Cerebellar nuclear complex (tissue), 1 donor: Measurements from ENCODE around the gene GPBP1.
"Not testable (repeated sequence)": the region's sequence is repeated elsewhere in the genome, so short reads cannot be mapped to it uniquely, and the experiment has no call there.

Experiments used
- DNase-seq, 2 experiments: peaks; one replicate each; lab custom pipeline; 2025; lab: John Stamatoyannopoulos, UW

Gene GPBP1, protein sequence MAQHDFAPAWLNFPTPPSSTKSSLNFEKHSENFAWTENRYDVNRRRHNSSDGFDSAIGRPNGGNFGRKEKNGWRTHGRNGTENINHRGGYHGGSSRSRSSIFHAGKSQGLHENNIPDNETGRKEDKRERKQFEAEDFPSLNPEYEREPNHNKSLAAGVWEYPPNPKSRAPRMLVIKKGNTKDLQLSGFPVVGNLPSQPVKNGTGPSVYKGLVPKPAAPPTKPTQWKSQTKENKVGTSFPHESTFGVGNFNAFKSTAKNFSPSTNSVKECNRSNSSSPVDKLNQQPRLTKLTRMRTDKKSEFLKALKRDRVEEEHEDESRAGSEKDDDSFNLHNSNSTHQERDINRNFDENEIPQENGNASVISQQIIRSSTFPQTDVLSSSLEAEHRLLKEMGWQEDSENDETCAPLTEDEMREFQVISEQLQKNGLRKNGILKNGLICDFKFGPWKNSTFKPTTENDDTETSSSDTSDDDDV

DNA sequence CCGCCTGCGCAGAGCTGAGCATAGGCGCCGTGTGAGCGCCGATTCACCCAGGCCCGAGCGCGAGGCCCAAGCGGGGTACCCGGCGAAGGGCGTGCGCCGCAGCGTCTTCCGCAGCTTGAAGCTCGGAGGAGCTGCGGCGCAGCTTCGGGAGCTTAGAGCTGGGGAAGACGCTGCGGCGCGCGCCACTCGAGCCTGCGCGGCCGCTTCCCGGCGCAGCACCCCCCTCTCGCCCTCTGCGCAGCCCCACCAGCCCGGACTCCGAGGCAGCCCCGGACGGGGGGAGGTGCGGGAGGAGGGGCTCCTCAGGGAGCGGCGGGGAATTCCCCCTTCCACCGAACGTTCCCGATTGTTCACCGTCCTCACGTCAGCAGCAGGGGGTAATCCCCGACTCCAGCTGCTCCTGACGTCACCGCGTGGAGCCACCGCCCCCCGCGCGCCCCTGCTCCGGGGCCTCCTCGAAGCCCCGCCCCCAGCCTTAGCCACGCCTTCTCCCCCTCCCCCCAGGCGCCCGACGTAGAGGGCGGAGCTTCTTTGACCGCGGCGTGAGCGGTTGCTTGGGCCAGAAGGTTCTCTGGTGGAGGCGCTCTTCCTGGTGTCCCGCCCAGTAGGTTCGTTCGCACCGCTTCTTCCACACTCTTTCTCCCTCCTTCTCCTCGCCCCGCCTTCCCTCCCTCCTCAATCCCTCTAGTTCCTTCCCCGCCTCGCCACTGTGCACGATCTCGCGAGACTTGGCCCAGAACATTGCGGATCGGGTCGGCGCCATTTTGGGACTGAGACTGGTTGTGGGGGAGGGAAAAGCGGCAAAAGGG, at the start of gene GPBP1:
Gene GPBP1, plus strand, starts transcription at position 741 of the 809 bp plus-strand sequence. CDS start 40,072 bp downstream, outside the sequence.
- DNase-seq: peak; percentile 84 to 98

DNA sequence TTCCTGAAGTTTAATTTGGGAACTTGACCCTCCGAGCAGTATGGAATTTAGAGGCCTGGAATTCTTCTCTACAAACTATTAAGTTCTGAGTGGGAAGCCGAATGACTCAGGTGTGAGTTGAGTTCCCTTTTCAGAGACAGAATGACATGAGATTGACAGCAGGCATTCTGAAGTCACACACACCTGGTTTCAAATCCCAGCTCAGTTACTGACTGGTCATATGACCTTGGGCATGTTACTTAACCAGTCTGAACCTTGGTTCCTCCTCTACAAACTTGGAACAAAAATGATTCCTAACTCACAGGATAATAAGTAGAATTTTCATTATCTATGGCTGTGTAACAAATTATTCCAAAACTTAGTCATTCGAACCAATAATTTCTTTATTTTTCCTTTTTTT, 45.5 kb upstream of the GPBP1 start:
- DNase-seq: no peak

DNA sequence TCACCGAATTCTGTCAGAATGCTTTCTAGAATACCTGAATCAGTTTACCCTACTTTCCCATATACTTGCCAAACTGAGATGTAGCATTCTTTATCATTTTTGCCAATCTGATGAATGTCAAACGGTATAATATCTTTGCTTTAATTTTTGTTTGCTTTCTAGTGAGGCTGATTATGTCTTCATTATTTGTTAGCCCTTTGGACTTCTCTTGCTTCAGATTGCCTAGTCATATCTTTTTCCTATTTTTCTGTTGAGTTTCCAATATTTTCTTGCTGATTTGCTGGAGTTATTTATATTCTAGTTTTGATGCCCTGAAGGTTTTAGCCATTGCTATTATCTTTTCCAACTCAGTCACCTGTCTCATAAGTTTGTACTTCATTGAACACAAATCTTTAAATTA, 40.3 kb upstream of the GPBP1 start:
- DNase-seq: no peak

DNA sequence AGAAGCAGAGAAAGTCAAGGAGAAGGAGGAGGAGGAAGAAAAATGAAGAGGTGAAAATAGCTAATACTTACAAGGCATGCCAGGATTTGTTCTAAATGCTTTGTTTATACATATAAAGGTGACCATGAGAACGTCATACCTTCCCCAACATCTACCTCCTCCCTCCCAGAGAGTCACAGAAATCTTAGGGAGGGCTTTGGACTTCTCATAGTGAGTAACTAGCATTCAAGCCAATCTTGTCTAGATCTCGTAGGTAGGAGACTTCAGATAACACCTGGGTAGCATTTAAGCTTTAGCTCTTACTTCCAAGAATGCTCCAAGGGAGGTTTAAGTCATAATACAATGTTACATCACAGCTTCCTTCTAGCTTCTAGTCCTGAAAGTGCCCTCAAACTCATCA, 36.5 kb upstream of the GPBP1 start:
- no peak for DNase-seq

DNA sequence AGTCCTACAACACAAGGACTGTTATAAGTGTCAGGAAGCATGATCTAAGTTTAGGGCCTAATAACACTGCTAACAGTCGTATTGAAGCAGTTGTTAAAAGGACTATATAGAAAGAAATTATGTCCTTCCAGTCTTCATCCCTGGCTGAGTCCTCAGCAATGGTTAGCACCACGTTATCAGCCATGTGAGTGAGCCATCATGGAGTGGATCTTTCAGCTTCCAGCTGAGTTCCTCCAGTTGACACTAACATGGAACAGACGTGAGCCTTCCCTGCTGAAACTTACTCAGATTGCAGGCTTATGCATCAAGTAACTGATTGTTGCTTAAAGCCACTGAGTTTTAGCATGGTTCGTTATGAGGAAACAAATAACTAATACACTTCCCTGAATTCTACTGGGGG, 21.5 kb upstream of the GPBP1 start:
- no peak for DNase-seq

DNA sequence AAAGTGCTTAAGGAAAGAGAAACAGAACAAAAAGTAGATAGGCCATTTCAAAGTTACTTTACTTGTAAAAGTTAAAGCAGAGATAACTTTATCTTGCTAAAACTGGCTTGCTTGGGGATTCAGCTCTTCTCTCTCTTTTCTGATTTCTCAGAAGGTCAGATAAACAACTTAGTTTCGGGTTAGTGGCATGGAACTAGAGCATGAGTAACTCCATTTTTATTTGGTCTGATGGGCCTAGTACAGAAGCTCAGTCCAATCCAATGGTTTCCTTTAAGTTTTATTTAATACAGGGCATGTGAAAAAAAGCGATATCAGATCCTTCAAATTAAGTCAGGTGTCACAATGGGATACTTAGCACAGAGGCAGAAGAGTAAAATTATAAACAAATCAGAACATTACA, 18.8 kb upstream of the GPBP1 start:
- DNase-seq: no peak

DNA sequence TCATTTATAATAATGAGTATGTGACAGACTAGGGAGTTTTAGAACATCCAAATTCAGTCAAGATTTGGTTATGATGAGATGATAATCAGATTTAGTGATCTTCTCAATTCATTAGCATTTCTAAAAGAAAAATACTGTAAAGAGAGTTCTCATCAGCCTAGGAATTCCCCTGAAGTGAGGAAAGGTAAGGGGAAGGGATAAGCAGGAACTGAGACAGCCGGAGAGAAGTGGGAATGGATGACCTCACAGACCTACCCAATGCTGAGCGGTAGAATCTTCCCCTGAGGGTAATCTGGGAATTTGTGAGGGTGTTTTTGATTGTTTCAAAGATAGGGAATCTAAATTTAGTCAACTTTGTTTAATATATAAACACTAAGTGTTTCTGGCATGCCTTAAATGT, 16.7 kb upstream of the GPBP1 start:
- DNase-seq: no peak

DNA sequence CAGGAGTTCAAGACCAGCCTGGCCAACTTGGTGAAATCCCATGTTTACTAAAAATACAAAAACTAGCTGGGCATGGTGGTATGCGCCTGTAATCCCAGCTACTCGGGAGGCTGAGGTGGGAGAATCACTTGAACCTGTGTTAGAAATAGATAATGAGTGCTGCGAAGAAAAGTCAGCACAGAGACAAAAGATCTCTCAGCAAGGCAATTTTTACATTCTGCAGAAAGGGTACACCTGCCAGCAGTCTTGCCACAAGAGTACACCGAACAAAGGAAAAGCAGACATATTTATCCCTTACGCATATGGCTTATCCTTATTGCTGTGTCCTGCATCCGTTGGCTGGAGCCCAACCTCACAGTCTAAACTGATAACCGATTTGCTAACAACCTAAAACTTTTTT, 16.2 kb upstream of the GPBP1 start:
- DNase-seq: no peak

DNA sequence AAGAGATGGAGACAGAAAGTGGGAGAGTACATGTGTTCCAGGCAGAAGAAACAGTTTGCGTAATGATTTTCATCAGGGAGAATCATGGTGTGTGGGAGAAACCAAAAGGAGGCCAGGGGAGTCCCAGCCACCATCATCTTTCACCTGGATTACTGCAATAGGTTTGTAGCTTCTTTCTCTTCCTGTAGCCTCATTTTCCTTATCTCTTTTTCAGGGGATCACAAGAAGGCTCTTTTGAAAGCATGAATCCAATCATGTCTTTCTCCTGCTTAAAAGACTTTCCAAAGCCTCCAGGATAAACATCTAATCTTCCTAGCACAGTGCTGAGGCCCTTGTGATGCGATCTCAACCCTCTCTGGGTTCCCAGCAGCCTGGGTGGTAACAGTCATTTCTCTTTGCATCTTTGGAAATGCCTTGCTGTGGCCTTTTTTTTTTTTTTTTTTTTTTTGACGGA, 10.3 kb upstream of the GPBP1 start:
- DNase-seq: no peak

DNA sequence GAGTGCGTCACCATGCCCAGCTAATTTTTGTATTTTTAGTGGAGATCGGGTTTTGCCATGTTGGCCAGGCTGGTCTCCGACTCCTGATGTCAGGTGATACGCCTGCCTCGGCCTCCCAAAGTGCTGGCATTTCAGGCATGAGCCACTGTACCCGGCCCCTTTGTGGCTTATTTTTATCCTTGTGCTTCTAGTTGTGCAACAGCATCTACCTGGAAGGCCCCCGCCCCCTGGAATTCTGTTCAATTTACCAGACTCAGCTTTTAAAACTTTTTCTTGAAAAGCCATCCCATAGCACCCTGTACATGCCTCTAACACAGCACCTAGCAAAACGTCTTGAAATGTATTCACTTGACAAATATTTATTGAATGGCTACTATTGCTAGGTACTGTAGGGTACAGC, 9.7 kb upstream of the GPBP1 start:
- no peak for DNase-seq

DNA sequence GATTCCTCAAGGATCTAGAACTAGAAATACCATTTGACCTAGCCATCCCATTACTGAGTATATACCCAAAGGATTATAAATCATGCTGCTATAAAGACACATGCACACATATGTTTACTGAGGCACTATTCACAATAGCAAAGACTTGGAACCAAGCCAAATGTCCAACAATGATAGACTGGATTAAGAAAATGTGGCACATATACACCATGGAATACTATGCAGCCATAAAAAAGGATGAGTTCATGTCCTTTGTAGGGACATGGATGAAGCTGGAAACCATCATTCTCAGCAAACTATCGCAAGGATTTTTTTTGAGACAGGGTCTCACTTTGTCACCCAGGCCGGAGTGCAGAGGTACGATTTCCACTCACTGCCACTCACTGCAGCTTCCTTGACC, 8.7 kb upstream of the GPBP1 start:
- DNase-seq: not testable (repeated sequence)

DNA sequence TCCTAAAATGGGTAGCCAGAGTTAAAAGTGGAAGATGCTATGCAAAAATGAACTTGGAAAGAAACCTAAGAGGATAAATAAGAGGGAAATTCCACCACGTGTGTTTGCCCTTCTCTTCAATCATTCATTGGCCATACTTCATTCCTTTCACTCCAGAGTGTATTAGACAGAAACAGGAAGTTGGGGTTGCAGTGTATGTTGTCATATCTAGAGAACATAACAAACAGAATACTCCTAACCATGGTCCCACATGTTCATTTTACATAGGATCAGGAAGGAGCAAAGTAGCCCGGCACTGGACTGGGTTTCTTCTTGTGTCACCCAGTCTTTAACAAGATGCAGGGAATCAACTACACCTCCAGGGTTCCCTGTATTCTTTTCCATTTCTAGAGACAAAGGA, 7.6 kb upstream of the GPBP1 start:
- no peak for DNase-seq

DNA sequence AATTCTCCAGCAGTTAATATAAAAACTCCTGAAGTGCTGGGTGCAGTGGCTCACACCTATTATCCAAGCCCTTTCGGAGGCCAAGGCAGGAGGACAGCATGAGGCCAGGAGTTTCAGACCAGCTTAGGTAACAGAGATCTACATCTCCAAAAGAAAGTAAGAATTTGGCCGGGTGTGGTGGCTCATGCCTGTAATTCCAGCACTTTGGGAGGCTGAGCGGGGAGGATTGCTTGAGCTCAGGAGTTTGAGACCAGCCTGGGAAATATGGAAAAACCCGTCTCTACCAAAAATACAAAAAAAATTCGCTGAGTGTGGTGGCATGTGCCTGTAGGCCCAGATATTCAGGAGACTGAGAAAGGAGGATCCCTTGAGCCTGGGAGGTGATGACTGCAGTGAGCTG, 6.7 kb upstream of the GPBP1 start:
- no peak for DNase-seq

DNA sequence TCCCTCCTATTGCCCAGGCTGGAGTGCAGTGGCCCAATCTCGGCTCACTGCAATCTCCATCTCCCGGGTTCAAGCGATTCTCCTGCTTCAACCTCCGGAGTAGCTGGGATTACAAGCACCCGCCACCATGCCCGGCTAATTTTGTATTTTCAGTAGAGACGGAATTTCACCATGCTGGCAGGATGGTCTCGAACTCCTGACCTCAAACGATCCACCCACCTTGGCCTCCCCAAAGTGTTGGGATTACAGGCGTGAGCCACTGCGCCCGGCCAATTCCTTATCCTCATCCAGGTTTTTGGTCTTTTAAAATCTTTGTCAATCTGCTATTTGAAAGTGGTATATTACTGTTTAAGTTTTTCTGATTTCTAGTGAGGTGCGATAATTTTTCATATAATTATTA, 3.7 kb upstream of the GPBP1 start:
- not testable (repeated sequence) for DNase-seq

DNA sequence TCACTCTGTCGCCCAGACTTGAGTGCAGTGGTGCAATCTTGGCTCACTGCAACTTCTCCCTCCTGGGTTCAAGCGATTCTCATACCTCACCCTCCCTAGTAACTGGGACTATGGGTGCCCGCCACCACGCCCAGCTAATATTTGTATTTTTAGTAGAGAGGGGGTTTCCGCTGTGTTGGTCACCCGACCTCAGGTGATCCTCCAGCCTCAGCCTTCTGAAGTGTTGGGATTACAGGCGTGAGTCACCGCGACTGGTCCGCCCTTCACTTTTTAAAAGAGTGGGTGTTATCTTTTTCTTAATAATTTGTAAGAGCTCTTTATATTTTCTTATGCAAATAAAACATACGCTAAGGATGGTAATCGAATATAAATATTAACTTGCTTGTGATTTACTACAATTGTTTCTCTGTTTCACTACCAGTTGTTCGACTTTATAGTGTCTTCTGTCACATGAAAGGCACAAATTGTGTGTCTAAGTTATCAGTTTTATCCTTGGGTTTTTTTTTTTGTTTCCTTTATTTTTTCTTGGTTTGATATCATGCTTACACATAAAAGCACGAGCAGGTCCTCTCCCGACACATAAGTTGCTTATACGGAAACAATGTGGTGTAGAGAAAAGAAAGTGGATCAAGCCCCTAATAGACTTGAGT, 1.9 kb upstream of the GPBP1 start:
- DNase-seq: no peak

DNA sequence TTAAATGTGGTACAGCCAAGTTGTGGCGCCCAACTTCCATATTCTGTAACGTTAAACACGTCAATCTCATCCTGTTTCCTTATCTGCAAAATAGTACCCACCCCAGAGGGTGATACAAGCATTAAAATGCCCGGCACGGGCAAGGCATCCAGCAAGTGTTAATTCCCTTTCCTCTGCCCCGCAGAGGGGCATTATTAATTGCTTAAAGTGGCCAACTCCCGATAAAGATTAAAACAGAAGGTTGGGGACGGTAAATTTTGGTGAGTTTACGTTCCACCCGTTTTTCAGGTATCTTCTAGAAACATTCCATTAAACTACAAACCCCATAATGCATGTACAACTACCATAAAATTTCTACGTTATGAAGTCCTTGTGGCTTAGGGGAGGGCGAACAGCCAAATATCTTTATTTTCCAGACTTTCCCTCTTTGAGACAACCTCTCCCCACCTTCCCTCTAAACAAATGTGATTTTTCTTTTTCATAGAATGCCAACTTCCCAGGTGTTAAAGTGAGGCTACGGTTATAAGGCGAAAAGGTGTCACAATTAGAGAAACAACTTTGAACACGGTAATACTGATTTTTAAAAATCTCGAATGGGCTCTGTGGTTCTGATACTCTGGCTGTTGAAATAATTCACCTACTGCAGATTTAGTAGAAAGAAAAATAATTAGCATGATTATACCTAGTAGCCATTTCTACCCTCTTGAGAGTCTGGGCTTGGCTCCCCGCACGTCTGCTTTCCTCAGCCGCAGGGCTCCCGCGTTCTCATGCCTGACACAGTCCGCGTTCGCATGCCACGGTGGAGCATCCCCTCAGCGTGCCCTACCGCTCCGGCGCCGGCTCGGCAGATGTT, 1.2 kb upstream of the GPBP1 start:
- no peak for DNase-seq

DNA sequence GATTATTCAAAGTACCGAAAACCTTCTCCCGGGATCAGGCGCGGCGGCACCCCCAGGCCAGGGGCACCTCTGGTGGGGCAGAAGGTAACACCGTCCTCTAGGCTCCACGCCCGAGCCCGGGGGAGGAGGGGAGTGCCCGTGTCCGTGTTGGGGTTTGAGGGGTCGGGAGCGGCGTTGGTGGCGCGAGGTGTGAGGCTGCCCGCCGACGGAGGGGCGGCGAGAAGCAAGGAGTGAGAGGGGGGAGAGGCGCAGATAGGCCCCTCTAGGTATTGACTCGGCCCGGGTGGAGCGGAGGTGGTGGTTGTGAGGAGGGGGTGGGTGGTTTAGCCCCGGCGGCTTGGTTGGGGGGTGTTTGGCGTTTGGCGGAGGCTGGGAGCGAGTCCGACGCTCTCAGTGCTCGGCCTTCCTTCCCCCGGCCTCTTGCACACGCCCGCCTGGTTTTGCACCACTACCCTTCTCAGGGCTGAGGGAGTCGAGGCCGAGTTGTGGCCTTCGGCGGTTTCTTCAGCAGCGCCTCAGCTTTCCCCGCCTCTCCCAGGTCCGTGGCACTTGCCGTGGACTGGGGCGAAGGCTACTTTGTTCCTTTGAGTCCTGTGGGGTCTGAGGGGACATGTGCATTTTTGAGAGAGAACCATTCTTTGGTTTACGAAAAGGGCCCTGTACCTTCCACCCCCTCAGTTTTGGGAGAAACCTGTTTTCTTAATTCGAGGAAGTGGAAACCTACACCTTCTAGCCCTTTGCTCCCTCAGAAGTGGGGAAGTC, 450 bp downstream of the GPBP1 start:
- DNase-seq: no peak

DNA sequence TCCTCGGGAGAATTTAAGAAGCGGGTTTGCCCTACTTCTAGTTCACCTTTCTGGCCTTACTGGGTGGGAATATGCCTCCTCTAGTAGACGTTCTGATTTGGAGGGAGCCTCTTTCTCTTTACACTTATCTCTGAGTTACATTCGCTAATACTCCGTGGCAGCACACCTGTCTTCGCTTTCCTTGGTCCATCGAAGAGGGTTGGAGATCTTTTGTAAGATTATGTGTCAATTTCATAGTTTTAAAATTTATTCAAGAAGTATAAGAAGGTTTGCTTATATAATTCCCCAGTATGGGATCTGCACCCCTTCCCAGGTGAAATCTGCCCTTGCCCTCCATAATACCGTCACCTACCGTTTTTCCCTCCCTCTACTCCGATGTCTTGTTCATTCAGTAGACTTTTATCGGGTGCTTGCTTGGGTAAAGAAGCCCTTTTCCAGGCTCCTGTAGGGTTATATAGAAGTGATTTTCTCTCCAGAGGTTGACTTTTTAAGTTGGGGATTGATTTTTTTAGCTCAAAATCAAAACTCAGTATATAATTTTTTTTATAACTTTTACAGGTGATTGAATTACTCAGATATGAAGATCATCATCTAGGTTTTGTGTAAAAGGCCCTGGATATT, 1.1 kb downstream of the GPBP1 start:
- no peak for DNase-seq

DNA sequence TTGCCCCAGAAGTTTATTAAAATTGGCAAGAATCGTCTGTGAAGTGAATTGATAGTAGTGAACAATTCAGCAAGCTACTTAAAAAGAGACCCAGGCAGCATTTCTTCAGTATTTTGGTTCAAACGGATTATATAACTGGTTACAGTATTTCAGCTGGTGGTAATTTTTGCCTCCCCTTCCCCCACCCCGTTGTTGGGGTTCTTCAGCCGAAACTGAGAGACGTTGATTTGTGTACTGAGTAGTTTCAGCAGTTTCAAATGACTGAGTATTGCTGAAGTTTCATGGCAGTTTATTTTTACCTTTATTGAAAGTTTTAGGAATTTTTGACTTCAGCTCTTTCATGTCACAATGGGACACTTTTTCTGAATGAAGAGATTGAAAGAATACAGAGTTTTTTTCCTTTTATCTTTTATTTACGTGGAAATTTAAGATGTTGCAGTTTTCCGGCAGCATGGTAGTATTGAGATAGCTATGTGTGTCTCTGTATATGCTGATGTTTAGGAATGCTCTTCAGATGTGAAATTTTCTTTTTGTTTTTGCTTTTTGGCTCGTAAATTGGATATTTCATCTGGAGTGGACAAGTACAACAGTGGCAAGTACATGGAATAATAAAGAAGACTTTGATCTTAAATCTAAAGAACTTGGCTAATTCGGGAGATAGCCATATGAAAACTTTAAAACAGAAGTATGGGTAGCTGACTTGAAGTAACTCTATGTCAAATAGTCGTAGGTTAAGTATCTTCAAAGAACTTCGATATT, 1.9 kb downstream of the GPBP1 start:
- DNase-seq: no peak
